Hepatocyte (in vitro differentiated cells): Measurements from ENCODE around the gene CCDC70. TPM values are rescaled to one million over a fixed set of nuclear protein-coding genes. Genes with fewer than 3 reads are reported as not detected.

Experiments used
- DNase-seq: peaks from one replicate; pipeline ENCODE4 v3.0.0-alpha.2; 2016; ENCODE audit warnings: low spot score
- H2AFZ ChIP-seq: fragments of 200-600 bp; sonication (generic); 2 replicates; pipeline ENCODE4 v1.6.0; 2016; ENCODE audit warnings: antibody characterized with exemption, mild to moderate bottlenecking
- H3K27ac ChIP-seq: fragments of 200-600 bp; sonication (generic); 2 replicates; pipeline ENCODE4 v1.5.1; 2016; ENCODE audit warnings: mild to moderate bottlenecking
- H3K27me3 ChIP-seq: fragments of 200-600 bp; sonication (generic); 2 replicates; pipeline ENCODE4 v1.6.1; 2016
- H3K36me3 ChIP-seq: fragments of 200-600 bp; sonication (generic); replicated peaks from 2 replicates; pipeline ENCODE4 v1.5.1; 2016; ENCODE audit warnings: low read depth; ENCODE audit not compliant: insufficient read depth
- H3K4me1 ChIP-seq: fragments of 200-600 bp; sonication (generic); 2 replicates; pipeline ENCODE4 v1.5.1; 2016; ENCODE audit warnings: mild to moderate bottlenecking, moderate library complexity; ENCODE audit not compliant: insufficient read depth
- H3K4me2 ChIP-seq: fragments of 200-600 bp; sonication (generic); 2 replicates; pipeline ENCODE4 v1.6.0; 2016
- H3K4me3 ChIP-seq: fragments of 200-600 bp; sonication (generic); 2 replicates; pipeline ENCODE4 v1.5.1; 2016; ENCODE audit warnings: mild to moderate bottlenecking
- H3K79me2 ChIP-seq: fragments of 200-600 bp; sonication (generic); 2 replicates; pipeline ENCODE4 v1.6.0; 2017; ENCODE audit warnings: mild to moderate bottlenecking
- H3K9me2 ChIP-seq: fragments of 200-600 bp; sonication (generic); replicated peaks from 2 replicates; pipeline ENCODE4 v1.6.0; 2017; ENCODE audit warnings: mild to moderate bottlenecking; ENCODE audit not compliant: insufficient read depth
- H3K9me3 ChIP-seq: fragments of 200-600 bp; sonication (generic); 2 replicates; pipeline ENCODE4 v1.5.1; 2016; ENCODE audit warnings: low read depth, mild to moderate bottlenecking
- H4K20me1 ChIP-seq: fragments of 200-600 bp; sonication (generic); 2 replicates; pipeline ENCODE4 v1.6.0; 2016; ENCODE audit warnings: mild to moderate bottlenecking; ENCODE audit not compliant: insufficient read depth, poor library complexity, severe bottlenecking
- EZH2 ChIP-seq: fragments of 200-600 bp; sonication (generic); IDR thresholded peaks from 2 replicates; pipeline ENCODE4 v1.6.1; 2016; ENCODE audit warnings: antibody characterized with exemption, mild to moderate bottlenecking, borderline replicate concordance
- EZH2phosphoT487 ChIP-seq: fragments of 200-600 bp; sonication (generic); IDR thresholded peaks from one replicate; pipeline ENCODE4 v1.6.1; 2018; ENCODE audit warnings: antibody characterized with exemption, mild to moderate bottlenecking, low read depth, moderate library complexity; ENCODE audit not compliant: unreplicated experiment, severe bottlenecking
- WGBS: methylation state at CpG from one replicate; pipeline ENCODE4 v1.1.6; 2016; ENCODE audit warnings: low lambda C conversion rate; ENCODE audit errors: missing lambda C conversion rate; 5-methylcytosine and 5-hydroxymethylcytosine counted together
- polyA plus RNA-seq: library from polyadenylated mRNA; unstranded; fragments of >200 nt; fragmentation: Nextera tagmentation; extraction: Ambion mirVana; gene quantifications from 2 replicates; pipeline ENCODE4 v1.2.1, GENCODE V29; 2016
- total RNA-seq: library from RNA; depleted of rRNA; stranded (reverse); fragments of >200 nt; gene quantifications from 2 replicates; pipeline ENCODE4 v1.2.3, GENCODE V29; 2014
- TF ChIP-seq, protein P1 (sequence below): fragments of 200-600 bp; sonication (generic); IDR thresholded peaks from 2 replicates; pipeline ENCODE4 v1.5.1; 2016; ENCODE audit warnings: antibody characterized with exemption, mild to moderate bottlenecking; ENCODE audit not compliant: poor library complexity

CCDC70 gene
- total and polyA plus RNA-seq, 2 experiments from 2014 or later, result not detected

DNA sequence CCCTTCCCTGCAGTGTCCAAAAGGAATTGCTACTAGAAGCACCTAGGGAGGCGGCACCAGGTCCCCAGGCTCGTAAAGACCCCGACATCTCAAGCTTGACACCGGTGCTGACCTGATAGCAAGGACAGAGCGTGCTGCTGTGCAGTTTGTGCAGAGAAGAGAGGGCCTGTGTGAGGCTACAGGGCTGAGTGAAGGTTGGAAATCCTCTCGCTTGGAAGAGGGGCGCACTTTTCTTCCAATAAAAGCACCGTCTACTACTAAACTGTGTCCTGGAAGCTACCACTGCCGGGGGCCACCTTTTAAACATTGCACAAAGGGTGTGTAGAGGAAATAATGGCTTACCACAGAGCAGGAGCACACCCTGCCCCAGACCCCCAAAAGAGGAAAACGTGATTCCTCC is 27.8 kb upstream of the CCDC70 start:
- 93% methylated on average over 10 of the region's 10 CpGs for WGBS
- no peak overlapping the region for H3K4me3 ChIP-seq
- DNase-seq, result no peak

DNA sequence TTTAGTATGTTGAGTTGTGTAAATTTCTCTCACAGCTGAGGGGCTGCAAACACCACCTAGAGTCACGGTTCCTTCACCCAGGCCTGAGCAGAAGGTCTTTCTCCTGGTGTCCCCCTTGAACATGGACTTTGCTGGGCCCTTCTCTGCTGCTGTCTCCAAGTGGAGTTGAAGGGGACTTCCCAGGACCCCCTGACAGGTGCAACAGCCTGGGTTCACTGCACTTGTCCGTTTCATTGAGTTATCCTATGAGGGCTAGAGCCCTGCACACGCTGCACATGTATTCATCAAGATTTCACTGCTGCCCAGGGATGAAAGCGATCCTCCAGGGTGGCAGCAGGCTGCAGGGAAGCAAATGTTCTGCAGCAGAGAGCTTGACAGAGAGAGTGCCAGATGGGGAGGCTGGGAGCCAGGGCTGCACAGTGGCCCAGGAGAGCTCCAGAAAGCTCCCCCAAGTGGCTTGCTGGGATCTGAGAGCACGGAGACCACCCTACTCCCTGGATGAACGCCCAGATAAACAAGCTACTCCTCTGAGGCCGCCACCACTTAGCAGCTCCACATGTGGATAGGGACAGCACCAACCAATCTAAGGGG is 27.1 kb upstream of the CCDC70 start:
- no peaks in the 10 kb centered on the region for H3K36me3 ChIP-seq
- H3K4me3 ChIP-seq, result no peak overlapping the region
- no peak overlapping the region for H3K4me2 ChIP-seq
- no peak overlapping the region for H2AFZ ChIP-seq
- H3K79me2 ChIP-seq, result no peaks in the 10 kb centered on the region
- WGBS, result 81% methylated on average over 7 of the region's 7 CpGs
- no peaks in the 10 kb centered on the region for H3K9me2 ChIP-seq
- H3K27me3 ChIP-seq, result no peaks in the 10 kb centered on the region
- H3K27ac ChIP-seq, result no peak overlapping the region
- H3K4me1 ChIP-seq, result peaks cover 2% of the 10 kb centered on the region
- no peak for TF ChIP-seq EZH2
- TF ChIP-seq EZH2phosphoT487, result no peak
- TF ChIP-seq, protein P1, sequence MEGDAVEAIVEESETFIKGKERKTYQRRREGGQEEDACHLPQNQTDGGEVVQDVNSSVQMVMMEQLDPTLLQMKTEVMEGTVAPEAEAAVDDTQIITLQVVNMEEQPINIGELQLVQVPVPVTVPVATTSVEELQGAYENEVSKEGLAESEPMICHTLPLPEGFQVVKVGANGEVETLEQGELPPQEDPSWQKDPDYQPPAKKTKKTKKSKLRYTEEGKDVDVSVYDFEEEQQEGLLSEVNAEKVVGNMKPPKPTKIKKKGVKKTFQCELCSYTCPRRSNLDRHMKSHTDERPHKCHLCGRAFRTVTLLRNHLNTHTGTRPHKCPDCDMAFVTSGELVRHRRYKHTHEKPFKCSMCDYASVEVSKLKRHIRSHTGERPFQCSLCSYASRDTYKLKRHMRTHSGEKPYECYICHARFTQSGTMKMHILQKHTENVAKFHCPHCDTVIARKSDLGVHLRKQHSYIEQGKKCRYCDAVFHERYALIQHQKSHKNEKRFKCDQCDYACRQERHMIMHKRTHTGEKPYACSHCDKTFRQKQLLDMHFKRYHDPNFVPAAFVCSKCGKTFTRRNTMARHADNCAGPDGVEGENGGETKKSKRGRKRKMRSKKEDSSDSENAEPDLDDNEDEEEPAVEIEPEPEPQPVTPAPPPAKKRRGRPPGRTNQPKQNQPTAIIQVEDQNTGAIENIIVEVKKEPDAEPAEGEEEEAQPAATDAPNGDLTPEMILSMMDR, result no peak
- DNase-seq, result no peak
- no peaks in the 10 kb centered on the region for H3K9me3 ChIP-seq
- H4K20me1 ChIP-seq, result no peaks in the 10 kb centered on the region

More for the DNA sequence above, 27.8 kb upstream of the CCDC70 start:
- H3K79me2 ChIP-seq, result no peaks in the 10 kb centered on the region
- H3K9me3 ChIP-seq, result no peaks in the 10 kb centered on the region
- no peaks in the 10 kb centered on the region for H3K36me3 ChIP-seq
- H3K4me1 ChIP-seq, result no peaks in the 10 kb centered on the region
- no peak overlapping the region for H3K27ac ChIP-seq
- no peak overlapping the region for H2AFZ ChIP-seq
- no peaks in the 10 kb centered on the region for H3K27me3 ChIP-seq
- no peaks in the 10 kb centered on the region for H4K20me1 ChIP-seq
- H3K9me2 ChIP-seq, result no peaks in the 10 kb centered on the region
- TF ChIP-seq EZH2 (no peak), EZH2phosphoT487 (no peak)
- TF ChIP-seq, protein P1, result no peak
- no peak overlapping the region for H3K4me2 ChIP-seq

DNA sequence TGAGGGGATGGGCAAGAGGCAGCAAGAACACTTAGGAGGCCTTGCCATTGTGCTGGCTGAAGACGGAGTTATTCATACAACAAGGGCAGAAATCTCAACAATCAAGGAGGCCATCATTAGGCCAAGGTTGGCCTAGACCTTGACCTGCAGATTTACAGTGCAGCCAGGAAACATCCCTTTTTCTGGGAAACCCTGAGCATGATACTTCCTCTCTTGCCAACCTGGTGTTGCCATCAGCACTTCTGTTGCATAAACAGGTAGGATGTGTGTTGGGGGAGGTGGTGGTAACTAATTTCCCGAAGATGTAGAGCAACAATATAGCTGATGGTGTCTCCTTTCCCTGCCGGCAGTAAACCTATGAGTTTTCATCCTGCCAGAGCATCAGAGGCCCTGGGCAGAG is 24.8 kb upstream of the CCDC70 start:
- no peaks in the 10 kb centered on the region for H3K9me3 ChIP-seq
- no peak overlapping the region for H3K27ac ChIP-seq
- DNase-seq, result no peak
- H3K4me1 ChIP-seq, result peaks cover 4% of the 10 kb centered on the region
- H3K4me3 ChIP-seq, result no peak overlapping the region
- H3K79me2 ChIP-seq, result no peaks in the 10 kb centered on the region
- no peak overlapping the region for H3K4me2 ChIP-seq
- H3K27me3 ChIP-seq, result no peaks in the 10 kb centered on the region
- no peaks in the 10 kb centered on the region for H3K36me3 ChIP-seq
- H3K9me2 ChIP-seq, result no peaks in the 10 kb centered on the region
- WGBS, result 95% methylated on average over 3 of the region's 3 CpGs
- TF ChIP-seq EZH2 (no peak), EZH2phosphoT487 (no peak)
- TF ChIP-seq, protein P1, result no peak
- H2AFZ ChIP-seq, result no peak overlapping the region
- H4K20me1 ChIP-seq, result no peaks in the 10 kb centered on the region
